Small intestine (tissue), 7 donors: ENCODE measurements around the gene NKX6-1. TPM values are rescaled to one million over a fixed set of nuclear protein-coding genes. Genes with fewer than 3 reads are reported as not detected.

Experiments
- DNase-seq, 2 donors: peaks; one replicate each; pipeline versions ENCODE4 v3.0.0 to v3.0.0-alpha.2; 2013
- FAIRE-seq: peaks from 2 replicates; lab custom pipeline; 2012; peaks lifted over from hg19 to GRCh38; lab: Jason Lieb, UNC
- H3K27ac ChIP-seq, 3 donors: one replicate each; pipeline ENCODE4 v1.5.1; 2013; ENCODE audit warnings: low read length in 2 of 3, mild to moderate bottlenecking in 2 of 3, control low read depth in 1 of 3, inconsistent platforms in 1 of 3, low read depth in 1 of 3, moderate library complexity in 1 of 3
- H3K27me3 ChIP-seq, 3 donors: one replicate each; pipeline ENCODE4 v1.6.1; 2013; ENCODE audit warnings: low read length in 3 of 3, inconsistent platforms in 1 of 3; ENCODE audit not compliant: control insufficient read depth in 3 of 3, insufficient read depth in 3 of 3
- H3K36me3 ChIP-seq, 3 donors: one replicate each; pipeline ENCODE4 v1.6.1; 2013; ENCODE audit warnings: low read length in 3 of 3, inconsistent platforms in 1 of 3, low read depth in 1 of 3, mild to moderate bottlenecking in 1 of 3, moderate library complexity in 1 of 3; ENCODE audit not compliant: control insufficient read depth in 3 of 3, insufficient read depth in 2 of 3
- H3K4me1 ChIP-seq, 3 donors: one replicate each; pipeline ENCODE4 v1.6.1; 2013; ENCODE audit warnings: low read length in 2 of 3, inconsistent platforms in 1 of 3, low read depth in 1 of 3, mild to moderate bottlenecking in 1 of 3, moderate library complexity in 1 of 3; ENCODE audit not compliant: control insufficient read depth in 3 of 3, insufficient read depth in 2 of 3
- H3K4me3 ChIP-seq, 3 donors: one replicate each; pipeline ENCODE4 v1.5.1; 2013; ENCODE audit warnings: low read length in 3 of 3, control low read depth in 1 of 3, inconsistent platforms in 1 of 3, low read depth in 1 of 3, mild to moderate bottlenecking in 1 of 3, moderate library complexity in 1 of 3
- H3K9me3 ChIP-seq, 2 donors: one replicate each; pipeline ENCODE4 v1.6.1; 2013; ENCODE audit warnings: low read depth in 1 of 2, low read length in 1 of 2; ENCODE audit not compliant: control insufficient read depth in 2 of 2, insufficient read depth in 1 of 2
- WGBS, 3 donors: extraction: QIAGEN DNeasy Blood & Tissue Kit; methylation state at CpG; one replicate each; pipeline ENCODE4 v1.1.7; 2013; 5-methylcytosine and 5-hydroxymethylcytosine counted together
- polyA plus RNA-seq, 4 donors: library from polyadenylated mRNA; stranded (reverse) in 3 of 4; unstranded in 1 of 4; fragments of 200-250 nt in 3 of 4; fragments of 120-200 nt in 1 of 4; gene quantifications; one replicate each; pipeline versions ENCODE4 v1.2.1 to v1.2.3, GENCODE V29; 2013
- donor health status: healthy with polysubstance abuse.
- donor health status: control.
- donor health status: control.
- donor health status: Bipolar disorder and iron deficiency.
- donor health status: healthy.

Gene NKX6-1
- polyA plus RNA-seq, 4 donors: not detected

DNA sequence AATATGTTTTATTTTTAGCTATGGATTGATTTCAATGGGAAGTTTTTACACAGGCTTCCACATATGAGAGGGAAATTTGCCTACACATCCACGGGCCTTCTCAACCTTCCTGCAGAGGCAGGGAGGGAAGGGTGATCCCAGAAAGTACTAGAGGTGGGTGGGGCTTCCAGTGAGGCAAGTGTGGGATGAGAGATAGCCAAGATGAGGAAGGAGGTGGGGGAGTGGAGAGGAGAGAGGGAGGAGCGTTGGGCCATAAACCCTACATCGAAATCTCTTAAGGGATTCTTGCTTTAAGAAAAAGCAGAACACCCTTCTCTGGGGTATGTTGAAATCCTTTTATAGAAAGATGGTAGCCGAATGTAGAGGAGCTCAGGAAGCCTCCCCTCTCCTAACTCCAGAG lies 19.0 kb downstream of the NKX6-1 start:
- no peaks in the 10 kb centered on the region for H3K36me3 ChIP-seq
- DNase-seq (no peak), FAIRE-seq (no peak)
- H3K27me3 ChIP-seq: peaks cover 4 to 73% (median 42%) of the 10 kb centered on the region in 3 donors
- peaks cover 0 to 11% (median 0%) of the 10 kb centered on the region in 3 donors for H3K4me1 ChIP-seq
- no peak overlapping the region for H3K4me3 ChIP-seq
- no peak overlapping the region for H3K27ac ChIP-seq
- H3K9me3 ChIP-seq: no peaks in the 10 kb centered on the region
- WGBS, 3 donors: 11 to 22% (median 16%) methylated on average over 4 of the region's 4 CpGs

DNA sequence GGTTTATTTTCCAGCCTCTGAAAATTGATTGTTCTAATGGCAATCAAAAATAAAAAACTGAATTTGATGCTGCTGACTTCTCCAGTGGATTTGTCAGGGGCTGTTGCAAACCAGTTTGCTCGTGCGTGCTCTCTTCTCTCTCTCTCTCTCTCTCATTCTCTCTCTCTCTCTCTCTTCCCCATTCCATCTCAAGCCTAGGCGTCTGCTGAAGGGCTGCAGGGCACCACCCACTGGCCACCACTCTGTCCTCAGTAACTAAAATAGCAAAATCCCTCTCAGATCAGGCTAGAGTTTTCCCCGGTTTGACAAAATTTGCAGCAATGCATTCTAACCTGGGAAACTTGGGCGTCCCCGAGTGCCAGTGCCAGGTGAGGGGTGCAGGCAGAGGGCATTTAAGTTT lies 19.4 kb downstream of the NKX6-1 start:
- Histone ChIP-seq H3K4me3 (no peak overlapping the region), H3K4me1 (peaks cover 0 to 11% (median 0%) of the 10 kb centered on the region in 3 donors), H3K36me3 (no peaks in the 10 kb centered on the region), H3K27ac (no peak overlapping the region), H3K27me3 (peaks cover 4 to 70% (median 38%) of the 10 kb centered on the region in 3 donors), H3K9me3 (no peaks in the 10 kb centered on the region)
- WGBS, 3 donors: 12 to 17% (median 14%) methylated on average over 6 of the region's 6 CpGs
- FAIRE-seq (no peak), DNase-seq (no peak)

DNA sequence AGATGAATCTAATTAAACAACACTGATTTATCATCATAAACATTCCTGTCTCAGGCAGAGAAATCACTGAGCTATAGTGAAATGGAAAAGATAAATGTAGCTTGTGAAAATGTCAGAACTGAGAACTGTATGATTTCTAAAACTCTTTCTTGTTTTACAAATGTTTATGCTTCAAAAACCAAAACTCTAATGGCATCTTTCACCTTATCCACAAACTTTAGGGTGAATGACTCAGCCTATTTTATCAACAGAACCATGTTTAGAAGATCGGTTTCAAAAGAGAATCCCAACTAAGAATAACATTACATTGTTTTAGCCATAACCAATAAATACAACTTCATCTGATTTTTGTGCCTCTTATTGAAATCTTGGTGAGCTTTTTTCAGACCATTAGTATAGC lies 21.4 kb downstream of the NKX6-1 start:
- no peak for FAIRE-seq
- Histone ChIP-seq H3K9me3 (no peaks in the 10 kb centered on the region), H3K4me1 (peaks cover 0 to 2% (median 0%) of the 10 kb centered on the region in 3 donors), H3K4me3 (no peak overlapping the region), H3K27me3 (peaks cover 0 to 57% (median 19%) of the 10 kb centered on the region in 3 donors), H3K27ac (no peak overlapping the region), H3K36me3 (no peaks in the 10 kb centered on the region)
- no peak for DNase-seq
- WGBS, 3 donors: 31 to 65% (median 44%) methylated on average over 1 of the region's 1 CpG

DNA sequence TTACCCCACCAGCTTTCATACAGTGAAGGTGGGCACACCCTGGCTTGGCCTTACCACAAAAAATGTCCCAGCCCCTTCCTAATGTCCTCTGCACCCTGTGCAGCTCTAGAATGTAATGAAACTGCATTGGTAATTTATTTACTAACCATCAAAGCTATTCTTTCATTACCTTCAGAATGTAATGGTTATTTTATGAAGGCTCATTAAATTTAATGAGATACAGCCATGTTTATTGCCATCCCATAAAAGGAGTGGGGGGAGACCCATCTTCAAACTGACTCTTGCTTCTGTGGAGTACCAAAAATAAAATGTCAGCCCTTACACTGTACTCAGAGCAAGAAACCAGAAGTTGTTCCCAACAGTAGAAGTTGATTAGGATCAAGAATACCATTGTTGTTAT lies 25.0 kb downstream of the NKX6-1 start:
- H3K4me1 ChIP-seq: no peaks in the 10 kb centered on the region
- H3K4me3 ChIP-seq: no peak overlapping the region
- H3K9me3 ChIP-seq: no peaks in the 10 kb centered on the region
- no peak for FAIRE-seq
- H3K27ac ChIP-seq: no peak overlapping the region
- no peak for DNase-seq
- H3K36me3 ChIP-seq: no peaks in the 10 kb centered on the region
- H3K27me3 ChIP-seq: peaks cover 0 to 22% (median 0%) of the 10 kb centered on the region in 3 donors

DNA sequence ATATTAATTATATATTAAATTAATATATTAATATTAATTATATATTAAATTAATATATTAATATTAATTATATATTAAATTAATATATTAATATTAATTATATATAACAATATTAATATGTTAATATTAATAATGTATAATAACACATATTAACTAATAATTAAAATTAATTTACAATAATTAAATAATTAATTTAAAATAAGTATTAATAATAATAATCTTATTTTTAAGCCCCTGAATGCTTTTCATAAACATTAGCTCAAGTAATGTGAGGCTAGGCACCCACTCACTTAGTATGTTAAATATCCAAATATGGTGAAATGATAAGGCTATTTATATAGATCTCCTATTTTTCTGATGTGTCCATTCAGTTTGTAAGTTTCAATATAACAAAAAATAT lies 26.9 kb downstream of the NKX6-1 start:
- no peak overlapping the region for H3K4me3 ChIP-seq
- no peaks in the 10 kb centered on the region for H3K4me1 ChIP-seq
- peaks cover 0 to 17% (median 0%) of the 10 kb centered on the region in 3 donors for H3K27me3 ChIP-seq
- no peak for DNase-seq
- no peaks in the 10 kb centered on the region for H3K9me3 ChIP-seq
- peak; percentile 99 for FAIRE-seq
- no peaks in the 10 kb centered on the region for H3K36me3 ChIP-seq
- no peak overlapping the region for H3K27ac ChIP-seq

DNA sequence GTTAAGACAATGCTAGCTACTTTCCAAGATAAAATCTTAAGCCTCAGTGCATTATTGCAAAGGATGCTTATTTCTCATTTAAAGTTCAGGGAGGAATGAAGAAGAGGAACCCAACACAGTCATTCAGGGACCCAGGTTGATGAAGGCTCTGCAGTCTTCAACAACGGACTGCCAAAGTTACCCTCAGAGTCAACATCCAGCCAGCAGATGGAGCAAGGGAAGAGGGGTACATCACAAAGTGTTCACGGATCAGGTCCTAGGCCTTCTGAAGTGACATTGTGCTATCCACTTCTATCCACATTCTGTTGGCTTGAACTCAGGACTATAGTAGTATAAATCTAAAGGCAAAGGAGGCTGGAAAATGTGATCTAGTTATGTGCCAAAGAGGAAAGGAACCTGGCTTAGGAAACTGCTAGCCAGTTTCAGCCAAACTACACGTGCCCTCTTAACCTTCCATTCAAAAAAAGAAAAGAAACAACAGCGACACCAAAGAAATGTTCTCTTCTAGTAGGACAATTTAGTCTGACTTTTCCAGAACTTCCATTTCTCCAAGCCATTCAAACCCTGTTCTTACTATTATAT lies 28.8 kb downstream of the NKX6-1 start:
- 48 to 58% (median 53%) methylated on average over 4 of the region's 4 CpGs for WGBS, 3 donors
- Histone ChIP-seq H3K27me3 (peaks cover 0 to 13% (median 0%) of the 10 kb centered on the region in 3 donors), H3K36me3 (no peaks in the 10 kb centered on the region), H3K4me1 (no peaks in the 10 kb centered on the region), H3K4me3 (no peak overlapping the region), H3K27ac (no peak overlapping the region), H3K9me3 (no peaks in the 10 kb centered on the region)
- FAIRE-seq (no peak), DNase-seq (peak in 1 of 2 donors; percentile 8)

DNA sequence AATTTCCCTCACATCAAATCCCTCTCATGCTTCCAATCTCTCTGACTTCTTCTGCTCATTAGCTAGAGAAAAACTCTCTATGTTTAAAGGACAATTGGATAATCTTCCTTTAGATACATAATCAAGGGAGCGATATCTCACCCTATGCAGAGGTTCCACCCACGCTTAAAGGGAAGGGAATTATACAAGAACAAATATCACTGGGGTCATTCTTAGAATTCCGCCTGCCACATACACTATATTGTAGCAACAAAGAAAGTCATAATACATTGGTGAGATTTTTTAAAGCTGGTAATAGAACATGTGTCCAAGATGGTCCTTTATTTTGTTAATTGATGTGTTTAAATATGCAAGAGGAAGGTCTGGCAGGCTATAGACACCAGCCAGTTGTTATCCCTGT lies 31.5 kb downstream of the NKX6-1 start:
- H3K9me3 ChIP-seq: no peaks in the 10 kb centered on the region
- no peaks in the 10 kb centered on the region for H3K4me1 ChIP-seq
- FAIRE-seq: no peak
- 47 to 52% (median 48%) methylated on average over 3 of the region's 3 CpGs for WGBS, 3 donors
- no peaks in the 10 kb centered on the region for H3K36me3 ChIP-seq
- no peak overlapping the region for H3K4me3 ChIP-seq
- H3K27me3 ChIP-seq: peaks cover 0 to 5% (median 0%) of the 10 kb centered on the region in 3 donors
- H3K27ac ChIP-seq: no peak overlapping the region
- DNase-seq: no peak

DNA sequence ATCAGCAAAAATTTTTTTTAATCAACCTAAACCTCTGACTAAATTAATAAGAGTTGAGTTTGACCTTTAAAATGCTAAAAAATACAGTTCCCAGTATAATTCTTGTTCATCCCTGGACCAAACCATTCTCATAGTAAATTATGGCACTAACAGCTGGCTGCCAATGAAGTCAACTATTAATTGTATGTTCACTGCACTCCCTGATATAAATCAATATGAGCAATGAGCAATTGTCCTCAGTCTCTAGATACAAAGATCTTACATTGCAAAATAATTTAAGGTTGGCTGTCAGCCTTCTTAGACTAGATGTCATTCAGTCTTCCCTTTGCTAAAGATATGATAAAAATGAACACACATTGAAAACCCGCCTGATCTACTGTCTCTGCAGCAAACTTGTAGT lies 39.3 kb downstream of the NKX6-1 start:
- Histone ChIP-seq H3K4me3 (no peak overlapping the region), H3K36me3 (no peaks in the 10 kb centered on the region), H3K4me1 (no peaks in the 10 kb centered on the region), H3K27ac (no peak overlapping the region), H3K27me3 (peaks cover 0 to 3% (median 0%) of the 10 kb centered on the region in 3 donors), H3K9me3 (no peaks in the 10 kb centered on the region)
- FAIRE-seq (no peak), DNase-seq (no peak)
- WGBS, 3 donors: 75 to 94% (median 81%) methylated on average over 1 of the region's 1 CpG

DNA sequence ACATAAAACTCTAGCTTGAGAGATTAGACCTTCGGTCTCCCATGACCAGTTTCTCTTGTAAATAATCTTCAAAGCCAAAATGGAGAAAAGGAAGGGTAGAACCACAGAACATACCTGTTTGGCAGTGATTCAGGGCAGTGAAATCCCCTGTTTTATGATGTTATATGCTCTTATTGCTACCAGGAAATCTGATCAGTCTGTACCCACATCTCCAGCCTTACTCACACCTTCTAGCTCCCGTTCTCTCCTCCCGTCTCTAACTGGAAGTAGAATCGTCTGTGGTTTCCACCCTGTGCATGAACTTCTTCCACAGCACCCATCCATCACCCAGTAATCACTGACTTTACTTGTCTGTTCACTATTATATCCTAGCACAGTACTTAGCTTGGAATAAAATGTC lies 42.9 kb downstream of the NKX6-1 start:
- DNase-seq (no peak), FAIRE-seq (no peak)
- Histone ChIP-seq H3K4me3 (no peak overlapping the region), H3K27me3 (peaks cover 0 to 3% (median 2%) of the 10 kb centered on the region in 3 donors), H3K27ac (no peak overlapping the region), H3K4me1 (no peaks in the 10 kb centered on the region), H3K9me3 (no peaks in the 10 kb centered on the region), H3K36me3 (no peaks in the 10 kb centered on the region)
- WGBS, 3 donors: 61 to 74% (median 66%) methylated on average over 4 of the region's 4 CpGs
